Measurements from ENCODE around the gene TMPRSS9. TPM values are rescaled to one million over a fixed set of nuclear protein-coding genes. Genes with fewer than 3 reads are reported as not detected.

TMPRSS9 gene
- total and polyA plus RNA-seq, 3 donors from 2014 or later, result 3.5 to 9.8 (median 8.4) TPM

DNA sequence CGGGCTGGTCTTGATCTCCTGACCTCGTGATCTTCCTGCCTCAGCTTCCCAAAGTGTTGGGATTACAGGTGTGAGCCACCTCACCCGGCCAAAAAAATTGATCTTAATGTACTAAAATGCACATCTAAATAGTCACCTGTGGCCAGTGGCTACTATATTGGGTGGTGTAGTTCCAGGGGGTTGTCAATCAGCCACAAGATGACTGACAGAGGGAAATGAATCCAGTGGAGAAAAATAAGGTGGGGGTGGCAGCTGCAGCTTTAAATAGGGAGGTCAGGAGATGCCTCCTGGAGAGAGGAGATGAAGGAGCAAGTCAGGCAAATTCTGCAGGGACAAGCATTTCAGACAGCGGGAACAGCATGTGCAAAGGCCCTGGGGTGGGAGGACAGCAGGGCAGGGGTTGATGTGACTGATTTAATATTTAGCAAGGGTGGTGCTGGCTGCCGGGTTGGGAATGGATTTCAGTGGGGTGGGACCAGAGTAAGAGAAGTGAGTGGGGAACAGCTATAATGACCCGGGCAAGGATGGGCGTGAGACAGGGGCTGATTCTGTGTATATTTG lies 49.4 kb downstream of the TMPRSS9 start:
- TF ChIP-seq POLR2A (IDR thresholded peaks at IDR 0.05), result no peak
- TF ChIP-seq, protein P1, sequence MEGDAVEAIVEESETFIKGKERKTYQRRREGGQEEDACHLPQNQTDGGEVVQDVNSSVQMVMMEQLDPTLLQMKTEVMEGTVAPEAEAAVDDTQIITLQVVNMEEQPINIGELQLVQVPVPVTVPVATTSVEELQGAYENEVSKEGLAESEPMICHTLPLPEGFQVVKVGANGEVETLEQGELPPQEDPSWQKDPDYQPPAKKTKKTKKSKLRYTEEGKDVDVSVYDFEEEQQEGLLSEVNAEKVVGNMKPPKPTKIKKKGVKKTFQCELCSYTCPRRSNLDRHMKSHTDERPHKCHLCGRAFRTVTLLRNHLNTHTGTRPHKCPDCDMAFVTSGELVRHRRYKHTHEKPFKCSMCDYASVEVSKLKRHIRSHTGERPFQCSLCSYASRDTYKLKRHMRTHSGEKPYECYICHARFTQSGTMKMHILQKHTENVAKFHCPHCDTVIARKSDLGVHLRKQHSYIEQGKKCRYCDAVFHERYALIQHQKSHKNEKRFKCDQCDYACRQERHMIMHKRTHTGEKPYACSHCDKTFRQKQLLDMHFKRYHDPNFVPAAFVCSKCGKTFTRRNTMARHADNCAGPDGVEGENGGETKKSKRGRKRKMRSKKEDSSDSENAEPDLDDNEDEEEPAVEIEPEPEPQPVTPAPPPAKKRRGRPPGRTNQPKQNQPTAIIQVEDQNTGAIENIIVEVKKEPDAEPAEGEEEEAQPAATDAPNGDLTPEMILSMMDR (IDR thresholded peaks at IDR 0.05), result no peak
- no peak for DNase-seq
- Histone ChIP-seq H3K4me3 (no peak overlapping the region), H3K4me1 (no peaks in the 10 kb centered on the region), H3K36me3 (ENCODE audit: low read depth, missing control alignments) (no peaks in the 10 kb centered on the region), H3K27ac (no peak overlapping the region), H3K9me3 (no peaks in the 10 kb centered on the region), H3K27me3 (no peaks in the 10 kb centered on the region)
- intact Hi-C loops (cut with DNase I; ENCODE audit: low total_unique reads), result no loop called here
- 92 to 93% methylated on average over 7 of the region's 7 CpGs for WGBS, 2 donors

DNA sequence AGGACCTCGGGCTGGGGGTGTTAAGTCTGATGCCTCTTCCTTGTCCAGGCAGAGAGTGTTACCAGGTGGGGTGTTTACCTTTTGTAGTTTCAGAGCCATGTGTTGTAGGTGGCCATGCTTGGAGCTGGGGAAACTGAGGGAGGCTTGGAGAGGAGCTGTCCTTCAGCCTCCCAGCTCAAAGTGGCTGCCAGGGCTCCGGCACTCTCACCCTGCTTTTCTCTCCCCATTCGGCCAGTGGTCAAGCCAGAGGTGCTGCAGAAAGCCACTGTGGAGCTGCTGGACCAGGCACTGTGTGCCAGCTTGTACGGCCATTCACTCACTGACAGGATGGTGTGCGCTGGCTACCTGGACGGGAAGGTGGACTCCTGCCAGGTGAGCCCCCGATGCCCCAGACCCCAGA lies 50.0 kb downstream of the TMPRSS9 start:
- Histone ChIP-seq H3K4me3 (no peak overlapping the region), H3K27me3 (no peaks in the 10 kb centered on the region), H3K27ac (no peak overlapping the region), H3K36me3 (ENCODE audit: low read depth, missing control alignments) (no peaks in the 10 kb centered on the region), H3K9me3 (no peaks in the 10 kb centered on the region), H3K4me1 (no peaks in the 10 kb centered on the region)
- no peak for DNase-seq
- WGBS, 2 donors, result 94 to 98% methylated on average over 6 to 7 of the region's 7 CpGs
- intact Hi-C loops (cut with DNase I; ENCODE audit: low total_unique reads), result no loop called here
- TF ChIP-seq, protein P1 (IDR thresholded peaks at IDR 0.05), result no peak
- TF ChIP-seq POLR2A (IDR thresholded peaks at IDR 0.05), result no peak

DNA sequence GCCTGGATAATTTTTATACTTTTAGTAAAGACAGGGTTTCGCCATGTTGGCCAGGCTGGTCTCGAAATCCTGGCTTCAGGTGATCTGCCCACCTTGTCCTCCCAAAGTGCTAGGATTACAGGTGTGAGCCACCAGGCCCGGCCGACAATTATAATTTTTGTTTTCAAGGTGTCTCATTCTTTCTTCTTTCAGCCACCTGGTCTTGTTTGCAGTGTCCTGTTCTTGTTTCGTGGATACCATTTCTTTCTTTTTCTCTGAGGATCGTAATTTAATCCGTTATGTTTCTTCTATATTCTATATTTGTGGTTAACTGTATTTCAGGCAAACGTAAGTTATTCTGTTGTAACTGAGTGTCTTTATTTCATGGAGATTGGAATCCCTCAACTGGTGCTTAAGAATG lies 51.6 kb downstream of the TMPRSS9 start:
- Histone ChIP-seq H3K4me1 (no peaks in the 10 kb centered on the region), H3K27me3 (no peaks in the 10 kb centered on the region), H3K36me3 (ENCODE audit: low read depth, missing control alignments) (no peaks in the 10 kb centered on the region), H3K4me3 (no peak overlapping the region), H3K27ac (no peak overlapping the region), H3K9me3 (no peaks in the 10 kb centered on the region)
- DNase-seq, result no peak
- TF ChIP-seq, protein P1 (IDR thresholded peaks at IDR 0.05), result no peak
- TF ChIP-seq POLR2A (IDR thresholded peaks at IDR 0.05), result no peak
- 90 to 94% methylated on average over 8 of the region's 8 CpGs for WGBS, 2 donors
- intact Hi-C loops (cut with DNase I; ENCODE audit: low total_unique reads), result no loop called here

DNA sequence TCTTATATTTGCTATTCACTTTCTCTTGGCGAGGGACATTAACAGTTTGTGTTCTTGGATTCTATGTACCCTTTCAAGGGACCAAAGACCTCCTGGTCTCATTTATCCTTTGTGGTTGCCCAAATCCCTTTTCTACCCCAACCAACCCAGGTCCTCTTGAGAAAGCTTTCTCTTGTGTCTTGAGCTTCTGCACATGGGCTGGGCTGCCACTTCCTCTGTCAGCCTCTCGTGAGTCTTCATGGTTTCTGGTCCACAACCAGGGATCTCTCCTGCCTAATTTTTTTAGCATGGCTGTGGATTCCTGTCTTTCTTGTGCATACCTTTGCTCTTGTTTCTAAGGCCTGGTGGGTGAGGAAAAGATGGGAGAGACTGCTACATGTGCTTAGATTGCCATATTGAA lies 52.4 kb downstream of the TMPRSS9 start:
- Histone ChIP-seq H3K36me3 (ENCODE audit: low read depth, missing control alignments) (no peaks in the 10 kb centered on the region), H3K27me3 (no peaks in the 10 kb centered on the region), H3K27ac (no peak overlapping the region), H3K4me3 (no peak overlapping the region), H3K9me3 (no peaks in the 10 kb centered on the region), H3K4me1 (no peaks in the 10 kb centered on the region)
- TF ChIP-seq, protein P1 (IDR thresholded peaks at IDR 0.05), result no peak
- TF ChIP-seq POLR2A (IDR thresholded peaks at IDR 0.05), result no peak
- intact Hi-C loops (cut with DNase I; ENCODE audit: low total_unique reads), result no loop called here
- 65 to 66% methylated on average over 2 of the region's 2 CpGs for WGBS, 2 donors
- DNase-seq, result no peak

DNA sequence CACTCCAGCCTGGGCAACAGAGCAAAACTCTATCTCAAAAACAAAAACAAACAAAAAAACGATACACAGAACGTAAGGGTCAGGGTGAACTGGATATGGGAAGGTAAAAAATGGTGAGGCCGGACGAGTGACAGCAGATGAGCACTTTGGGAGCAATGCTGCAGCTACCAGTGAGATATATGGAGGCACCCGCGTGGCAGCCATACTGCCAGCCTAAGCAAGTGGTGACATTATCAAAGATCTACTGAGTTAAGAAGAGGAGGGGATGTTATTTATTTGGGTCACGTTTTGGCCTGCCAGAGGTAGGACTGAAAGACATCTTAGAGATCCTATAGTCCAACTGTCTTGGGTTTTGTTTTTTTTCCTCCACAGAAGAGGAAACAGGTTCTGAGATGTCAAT lies 53.1 kb downstream of the TMPRSS9 start:
- intact Hi-C loops (cut with DNase I; ENCODE audit: low total_unique reads), result no loop called here
- WGBS, 2 donors, result 79 to 88% methylated on average over 7 of the region's 7 CpGs
- Histone ChIP-seq H3K27me3 (no peaks in the 10 kb centered on the region), H3K27ac (no peak overlapping the region), H3K9me3 (no peaks in the 10 kb centered on the region), H3K36me3 (ENCODE audit: low read depth, missing control alignments) (no peaks in the 10 kb centered on the region), H3K4me3 (no peak overlapping the region), H3K4me1 (no peaks in the 10 kb centered on the region)
- no peak for DNase-seq
- TF ChIP-seq POLR2A (IDR thresholded peaks at IDR 0.05), result no peak
- TF ChIP-seq, protein P1 (IDR thresholded peaks at IDR 0.05), result no peak
